Transverse colon (tissue), 4 donors: ENCODE results near the gene C4BPA. TPM values are rescaled to one million over a fixed set of nuclear protein-coding genes. Genes with fewer than 3 reads are reported as not detected.

ENCODE experiments used
- DNase-seq: peaks from one replicate; pipeline ENCODE4 v3.0.0-alpha.2; 2019
- H3K27ac ChIP-seq, 4 donors: fragments of 200-600 bp; sonication (generic); 2 replicates each; pipeline ENCODE4 v1.5.1; 2016 to 2018; ENCODE audit warnings: inconsistent platforms in 4 of 4
- H3K27me3 ChIP-seq: fragments of 200-600 bp; sonication (generic); 2 replicates; pipeline ENCODE4 v1.5.1; 2017; ENCODE audit warnings: inconsistent platforms
- H3K36me3 ChIP-seq, 4 donors: fragments of 200-600 bp; sonication (generic); 2 replicates each; pipeline ENCODE4 v1.5.1; 2017 to 2019; ENCODE audit warnings: inconsistent platforms in 4 of 4
- H3K4me1 ChIP-seq, 4 donors: fragments of 200-600 bp; sonication (generic); 2 replicates each; pipeline ENCODE4 v1.5.1; 2017 to 2020; ENCODE audit warnings: inconsistent platforms in 4 of 4
- H3K4me3 ChIP-seq, 4 donors: fragments of 200-600 bp; sonication (generic); 1 replicate in 1 of 4; 2 replicates in 3 of 4; pipeline versions ENCODE4 v1.5.1 to v1.6.1; 2017 to 2019; ENCODE audit warnings: inconsistent platforms in 4 of 4
- H3K9me3 ChIP-seq, 2 donors: fragments of 200-600 bp; sonication (generic); 2 replicates each; pipeline ENCODE4 v1.5.1; 2017 to 2019; ENCODE audit warnings: inconsistent platforms in 2 of 2
- EP300 ChIP-seq: sonication (generic); formaldehyde crosslinking; IDR thresholded peaks from one replicate; pipeline ENCODE4 v1.6.1; 2017; ENCODE audit warnings: antibody characterized with exemption, low read depth
- POLR2A ChIP-seq: fragments of 450-650 bp; IDR thresholded peaks from one replicate; pipeline ENCODE4 v1.6.1; 2016; ENCODE audit warnings: antibody characterized with exemption, mild to moderate bottlenecking, moderate library complexity
- POLR2AphosphoS5 ChIP-seq, 3 donors: sonication (generic); formaldehyde crosslinking; IDR thresholded peaks; one replicate each; pipeline ENCODE4 v1.6.1; 2016; ENCODE audit warnings: antibody characterized with exemption in 3 of 3
- WGBS, 2 donors: methylation state at CpG; one replicate each; pipeline ENCODE4 v1.1.5; 2018; ENCODE audit warnings: low coverage in 1 of 2; 5-methylcytosine and 5-hydroxymethylcytosine counted together
- in situ Hi-C, 4 donors: fragments of 200-750 bp; cut with MboI; loops; one replicate each; pipeline versions ENCODE4 v1.15.0 to v1.15.1; 2017; ENCODE audit warnings: low sequenced_read_pairs in 3 of 4, low pct_ligation_motif_present in 1 of 4, low pct_unique_long_range_greater_than_20kb in 1 of 4
- intact Hi-C: fragments of 100-400 bp; cut with DNase I; formaldehyde crosslinking; loops from one replicate; pipeline ENCODE4 v1.15.1; 2023; ENCODE audit warnings: low total_unique reads
- total RNA-seq, 4 donors: library from RNA; depleted of rRNA; stranded (reverse); fragments of >200 nt; gene quantifications; one replicate each; pipeline ENCODE4 v1.1.0, GENCODE V29; 2016
- TF ChIP-seq, protein P1 (sequence below), 5 experiments: fragments of 200-600 bp in 3 of 5; fragments of 450-650 bp in 2 of 5; sonication (generic) in 3 of 5; IDR thresholded peaks; 1 replicate in 2 of 5; 2 replicates in 3 of 5; pipeline ENCODE4 v1.5.1; 2016 to 2017; ENCODE audit warnings: antibody characterized with exemption in 5 of 5, inconsistent platforms in 3 of 5, mild to moderate bottlenecking in 2 of 5, moderate library complexity in 1 of 5

The C4BPA gene
- total RNA-seq, 4 donors from 2014 or later, result 2.2 to 4.4 (median 2.5) TPM; not detected in 1

DNA sequence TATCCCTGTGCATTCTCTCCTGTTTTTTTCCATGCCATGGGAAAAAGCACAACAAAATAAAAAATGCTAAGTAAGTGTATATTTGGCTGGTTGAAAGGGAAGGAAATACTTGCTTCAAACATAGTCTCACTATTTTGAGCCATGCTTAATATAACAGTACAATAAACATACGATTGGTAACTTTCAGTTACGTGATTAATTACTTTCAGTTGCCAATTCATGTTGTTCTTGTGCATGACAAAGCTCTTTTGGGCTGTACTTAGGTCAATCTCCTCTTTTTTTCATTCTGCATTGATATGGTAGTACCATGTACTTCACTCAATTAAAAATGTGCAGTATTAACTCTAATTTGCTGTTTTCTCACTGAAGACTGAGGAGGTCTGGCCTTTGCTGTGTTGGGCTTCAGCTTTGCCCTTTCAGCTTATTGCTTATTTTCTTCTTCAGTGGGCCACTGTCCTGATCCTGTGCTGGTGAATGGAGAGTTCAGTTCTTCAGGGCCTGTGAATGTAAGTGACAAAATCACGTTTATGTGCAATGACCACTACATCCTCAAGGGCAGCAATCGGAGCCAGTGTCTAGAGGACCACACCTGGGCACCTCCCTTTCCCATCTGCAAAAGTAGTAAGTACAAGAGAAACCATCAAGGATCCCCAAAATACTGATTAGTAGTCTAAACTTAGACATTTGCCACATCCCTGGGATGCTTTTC lies 12.7 kb upstream of the C4BPA start:
- no peak for TF ChIP-seq POLR2AphosphoS5 (IDR thresholded peaks at IDR 0.05)
- no peak for TF ChIP-seq POLR2A
- in situ Hi-C loops (loop anchor here in 3 of 4 donors (10.0 to 25.0 kb wide), 3 partner anchors 83 to 421 kb away; partner anchors contain the start of gene CR1 (in 2 of the 3)), intact Hi-C loops (no loop called here)
- Histone ChIP-seq H3K27me3 (no peaks in the 10 kb centered on the region), H3K4me3 (no peak overlapping the region), H3K27ac (no peak overlapping the region), H3K36me3 (no peaks in the 10 kb centered on the region), H3K9me3 (no peaks in the 10 kb centered on the region), H3K4me1 (peaks cover 0 to 17% (median 10%) of the 10 kb centered on the region in 4 donors)
- 74 to 77% methylated on average over 4 of the region's 4 CpGs for WGBS, 2 donors
- no peak for DNase-seq

DNA sequence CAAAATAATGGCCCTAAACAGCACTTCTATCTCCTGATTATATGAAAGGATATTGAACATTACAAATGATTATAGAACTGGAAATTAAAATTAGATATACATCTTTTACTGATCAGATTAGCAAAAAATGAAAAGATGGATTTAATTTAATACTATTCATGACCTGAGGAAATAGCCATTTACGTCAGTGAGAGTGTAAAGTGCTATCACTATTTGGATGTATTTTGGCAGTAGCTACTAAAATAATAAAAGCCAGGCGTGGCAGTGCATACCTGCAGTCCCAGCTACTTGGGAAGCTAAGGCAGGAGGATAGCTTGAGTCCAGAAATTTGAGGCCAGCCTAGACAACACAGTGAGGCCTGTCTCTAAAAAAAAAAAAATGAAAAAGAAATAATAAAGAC lies 10.1 kb upstream of the C4BPA start:
- no peaks in the 10 kb centered on the region for H3K36me3 ChIP-seq
- TF ChIP-seq, protein P1, sequence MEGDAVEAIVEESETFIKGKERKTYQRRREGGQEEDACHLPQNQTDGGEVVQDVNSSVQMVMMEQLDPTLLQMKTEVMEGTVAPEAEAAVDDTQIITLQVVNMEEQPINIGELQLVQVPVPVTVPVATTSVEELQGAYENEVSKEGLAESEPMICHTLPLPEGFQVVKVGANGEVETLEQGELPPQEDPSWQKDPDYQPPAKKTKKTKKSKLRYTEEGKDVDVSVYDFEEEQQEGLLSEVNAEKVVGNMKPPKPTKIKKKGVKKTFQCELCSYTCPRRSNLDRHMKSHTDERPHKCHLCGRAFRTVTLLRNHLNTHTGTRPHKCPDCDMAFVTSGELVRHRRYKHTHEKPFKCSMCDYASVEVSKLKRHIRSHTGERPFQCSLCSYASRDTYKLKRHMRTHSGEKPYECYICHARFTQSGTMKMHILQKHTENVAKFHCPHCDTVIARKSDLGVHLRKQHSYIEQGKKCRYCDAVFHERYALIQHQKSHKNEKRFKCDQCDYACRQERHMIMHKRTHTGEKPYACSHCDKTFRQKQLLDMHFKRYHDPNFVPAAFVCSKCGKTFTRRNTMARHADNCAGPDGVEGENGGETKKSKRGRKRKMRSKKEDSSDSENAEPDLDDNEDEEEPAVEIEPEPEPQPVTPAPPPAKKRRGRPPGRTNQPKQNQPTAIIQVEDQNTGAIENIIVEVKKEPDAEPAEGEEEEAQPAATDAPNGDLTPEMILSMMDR (IDR thresholded peaks at IDR 0.05), result no peak
- TF ChIP-seq POLR2AphosphoS5 (IDR thresholded peaks at IDR 0.05) (no peak), EP300 (no peak), POLR2A (no peak)
- in situ Hi-C loops (loop anchor here in 3 of 4 donors (10.0 to 25.0 kb wide), 3 partner anchors 81 to 418 kb away; partner anchors contain the start of gene CR1 (in 2 of the 3)), intact Hi-C loops (no loop called here)
- H3K4me1 ChIP-seq, result peaks cover 0 to 10% (median 7%) of the 10 kb centered on the region in 4 donors
- 37 to 67% methylated on average over 1 to 2 of the region's 2 CpGs for WGBS, 2 donors
- no peaks in the 10 kb centered on the region for H3K27me3 ChIP-seq
- no peak for DNase-seq
- no peak overlapping the region for H3K4me3 ChIP-seq
- no peaks in the 10 kb centered on the region for H3K9me3 ChIP-seq
- no peak overlapping the region for H3K27ac ChIP-seq

DNA sequence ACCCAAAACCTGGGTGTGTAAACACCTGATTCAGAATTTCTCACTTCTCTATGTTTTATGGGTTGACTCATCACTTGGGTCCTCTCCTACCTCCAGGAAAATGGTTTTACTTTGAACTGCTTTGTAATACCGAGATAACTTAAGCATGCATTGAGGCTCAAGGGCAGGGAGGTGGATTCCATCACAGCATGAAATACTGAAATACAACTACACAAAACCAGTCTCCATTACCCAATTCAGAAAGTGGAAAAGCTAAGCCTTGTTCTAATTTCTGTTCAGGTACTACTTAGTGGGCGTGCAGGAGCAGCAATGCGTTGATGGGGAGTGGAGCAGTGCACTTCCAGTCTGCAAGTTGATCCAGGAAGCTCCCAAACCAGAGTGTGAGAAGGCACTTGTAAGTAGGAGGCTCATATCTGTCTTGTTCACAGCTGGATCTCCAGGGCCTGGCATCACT lies 6.1 kb upstream of the C4BPA start:
- Histone ChIP-seq H3K4me1 (no peaks in the 10 kb centered on the region), H3K36me3 (no peaks in the 10 kb centered on the region), H3K27me3 (no peaks in the 10 kb centered on the region), H3K9me3 (no peaks in the 10 kb centered on the region), H3K27ac (no peak overlapping the region), H3K4me3 (no peak overlapping the region)
- no peak for TF ChIP-seq POLR2A
- TF ChIP-seq EP300, result no peak
- TF ChIP-seq POLR2AphosphoS5 (IDR thresholded peaks at IDR 0.05), result no peak
- TF ChIP-seq, protein P1 (IDR thresholded peaks at IDR 0.05), result no peak
- WGBS, 2 donors, result 83 to 100% methylated on average over 2 to 3 of the region's 3 CpGs
- intact Hi-C loops (no loop called here), in situ Hi-C loops (loop anchor here in 3 of 4 donors (10.0 to 25.0 kb wide), 3 partner anchors 77 to 414 kb away; partner anchors contain the start of gene CR1 (in 2 of the 3))
- DNase-seq, result no peak

DNA sequence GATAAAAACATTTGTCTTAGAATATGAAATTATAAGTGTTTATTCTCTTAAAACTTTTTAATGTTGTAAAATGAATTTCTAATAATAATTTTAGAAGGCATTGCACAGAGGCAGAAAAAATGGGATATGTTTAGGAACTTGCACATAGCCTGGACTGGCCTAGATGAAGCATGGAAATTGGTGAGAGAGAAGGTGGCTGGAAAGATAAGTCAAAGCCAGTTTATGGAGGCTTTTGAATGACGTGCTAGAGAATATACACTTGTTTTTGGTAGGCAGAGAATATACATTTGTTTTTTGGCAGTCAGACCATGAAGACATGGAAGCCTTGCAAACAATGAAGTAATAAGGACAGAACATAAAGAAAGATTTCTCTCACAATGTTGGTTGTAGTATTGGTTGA lies 2.3 kb upstream of the C4BPA start:
- Histone ChIP-seq H3K27me3 (no peaks in the 10 kb centered on the region), H3K36me3 (no peaks in the 10 kb centered on the region), H3K27ac (no peak overlapping the region), H3K9me3 (no peaks in the 10 kb centered on the region), H3K4me3 (no peak overlapping the region), H3K4me1 (peaks cover 0 to 10% (median 0%) of the 10 kb centered on the region in 4 donors)
- WGBS, 2 donors, result 75 to 91% methylated on average over 1 of the region's 1 CpG
- TF ChIP-seq POLR2A, result no peak
- no peak for TF ChIP-seq POLR2AphosphoS5 (IDR thresholded peaks at IDR 0.05)
- TF ChIP-seq EP300, result no peak
- TF ChIP-seq, protein P1 (IDR thresholded peaks at IDR 0.05), result no peak
- DNase-seq, result no peak
- intact Hi-C loops, result no loop called here
- in situ Hi-C loops, result no loop called here
